HepG2 (cell line): ENCODE measurements around the gene RMDN2. TPM values are rescaled to one million over a fixed set of nuclear protein-coding genes. Genes with fewer than 3 reads are reported as not detected.

Experiments used
- ATAC-seq: fragments of 200-7000 bp; cut with Tn5 transposase; 3 replicates; pipeline ENCODE4 v1.9.1; 2020; ENCODE audit warnings: mild to moderate bottlenecking, moderate library complexity
- BruUV-seq: library from RNA; stranded (reverse); fragments of 400-500 nt; replicated peaks from 2 replicates; lab custom pipeline; 2021; lab: Mats Ljungman, UMichigan
- CTCF ChIA-PET: fragments of 300-600 bp; formaldehyde crosslinking; extraction: SDS; loops from one replicate; lab custom pipeline; 2021; ENCODE audit warnings: low total read pairs, inconsistent platforms, low intra/inter-chr PET ratio; lab: Yijun Ruan, JAX
- POLR2A ChIA-PET: fragments of 350-600 bp; sonication (Branson Sonifier 250); formaldehyde crosslinking; loops from one replicate; lab custom pipeline; 2020; ENCODE audit warnings: antibody characterized with exemption, inconsistent platforms; lab: Yijun Ruan, JAX
- DNase-seq: peaks from one replicate; pipeline ENCODE4 v3.0.0-alpha.2; 2015; ENCODE audit warnings: low spot score
- FAIRE-seq: peaks from 3 replicates; lab custom pipeline; 2011; peaks lifted over from hg19 to GRCh38; lab: Jason Lieb, UNC
- H2AFZ ChIP-seq: one replicate; pipeline ENCODE4 v1.6.1; 2011; ENCODE audit warnings: low read length, inconsistent platforms
- H3K27ac ChIP-seq: fragments of 300-600 bp; 3 replicates; pipeline ENCODE4 v1.8.0; 2011; ENCODE audit warnings: mixed run types, mild to moderate bottlenecking, mixed read lengths, low read length, inconsistent platforms; ENCODE audit not compliant: insufficient read depth; ENCODE audit errors: extremely low read length
- H3K27me3 ChIP-seq, 2 experiments: fragments of 200-600 bp in 1 of 2; 2 replicates in 1 of 2; 3 replicates in 1 of 2; pipeline versions ENCODE4 v1.6.0 to v1.8.0; 2011; ENCODE audit warnings: low read length in 2 of 2, mild to moderate bottlenecking in 2 of 2, moderate library complexity in 2 of 2, inconsistent platforms in 1 of 2; ENCODE audit not compliant: insufficient read depth in 2 of 2, control insufficient read depth in 1 of 2
- H3K36me3 ChIP-seq, 2 experiments: fragments of 200-600 bp in 1 of 2; replicated peaks in 1 of 2; 2 replicates in 1 of 2; 3 replicates in 1 of 2; pipeline versions ENCODE4 v1.5.1 to v1.8.0; 2011; ENCODE audit warnings: low read length in 2 of 2, inconsistent platforms in 1 of 2; ENCODE audit not compliant: insufficient read depth in 2 of 2, control insufficient read depth in 1 of 2
- H3K4me1 ChIP-seq: 2 replicates; pipeline ENCODE4 v1.5.1; 2012; ENCODE audit warnings: low read length, inconsistent platforms; ENCODE audit not compliant: insufficient read depth
- H3K4me2 ChIP-seq: 2 replicates; pipeline ENCODE4 v1.6.0; 2011; ENCODE audit warnings: low read depth, low read length, inconsistent platforms
- H3K4me3 ChIP-seq, 3 experiments: fragments of 200-600 bp in 1 of 3; sonication (generic), shearing (Covaris generic) in 1 of 3; replicated peaks in 1 of 3; 2 replicates each; pipeline ENCODE4 v1.5.1; 2011 to 2016; ENCODE audit warnings: low read length in 3 of 3, inconsistent platforms in 2 of 3, low read depth in 2 of 3, mild to moderate bottlenecking in 2 of 3, control low read depth in 1 of 3, mixed read lengths in 1 of 3; ENCODE audit not compliant: insufficient read depth in 1 of 3
- H3K79me2 ChIP-seq: one replicate; pipeline ENCODE4 v1.6.1; 2011; ENCODE audit warnings: low read length, inconsistent platforms; ENCODE audit not compliant: insufficient read depth
- H3K9ac ChIP-seq: 2 replicates; pipeline ENCODE4 v1.6.0; 2011; ENCODE audit warnings: mild to moderate bottlenecking, low read depth, low read length, inconsistent platforms; ENCODE audit not compliant: insufficient read depth
- H3K9me3 ChIP-seq: 2 replicates; pipeline ENCODE4 v1.5.1; 2012; ENCODE audit warnings: mild to moderate bottlenecking, low read length
- H4K20me1 ChIP-seq: 2 replicates; pipeline ENCODE4 v1.6.0; 2011; ENCODE audit warnings: inconsistent platforms, mild to moderate bottlenecking, low read length, moderate library complexity; ENCODE audit not compliant: insufficient read depth
- CREM ChIP-seq, 2 experiments: sonication (generic) in 1 of 2; formaldehyde crosslinking in 1 of 2; IDR thresholded peaks; 2 replicates each; pipeline versions ENCODE4 v1.4.0 to v1.6.1; 2016 to 2020; ENCODE audit warnings: antibody characterized with exemption in 1 of 2, mild to moderate bottlenecking in 1 of 2, missing genetic modification reagents in 1 of 2
- FOXK1 ChIP-seq: sonication (generic); formaldehyde crosslinking; IDR thresholded peaks from 2 replicates; pipeline ENCODE4 v1.4.0; 2020; ENCODE audit warnings: low read depth, missing genetic modification reagents, borderline replicate concordance
- MAFF ChIP-seq: IDR thresholded peaks from 2 replicates; pipeline ENCODE4 v1.6.1; 2011; ENCODE audit warnings: low read depth, low read length, improper control_type of control experiment
- MAFK ChIP-seq, 2 experiments: IDR thresholded peaks in 1 of 2; conservative IDR thresholded peaks in 1 of 2; 2 replicates each; pipeline ENCODE4 v1.6.1; 2011; ENCODE audit warnings: improper control_type of control experiment in 2 of 2, low read length in 2 of 2
- PRDM15 ChIP-seq: sonication (generic); formaldehyde crosslinking; IDR thresholded peaks from 2 replicates; pipeline ENCODE4 v1.4.0; 2020; ENCODE audit warnings: missing genetic modification reagents
- TFDP2 ChIP-seq: sonication (generic); formaldehyde crosslinking; IDR thresholded peaks from 2 replicates; pipeline ENCODE4 v1.4.0; 2020; ENCODE audit warnings: missing genetic modification reagents
- THRA ChIP-seq: sonication (generic); formaldehyde crosslinking; IDR thresholded peaks from 2 replicates; pipeline ENCODE4 v1.4.0; 2020; ENCODE audit warnings: missing genetic modification reagents, borderline replicate concordance
- ZNF138 ChIP-seq: sonication (generic); formaldehyde crosslinking; IDR thresholded peaks from 2 replicates; pipeline ENCODE4 v1.5.0; 2020; ENCODE audit warnings: mild to moderate bottlenecking, low read depth, missing genetic modification reagents
- ZNF207 ChIP-seq: fragments of 450-650 bp; IDR thresholded peaks from 2 replicates; pipeline ENCODE4 v1.6.1; 2016; ENCODE audit warnings: antibody characterized with exemption, borderline replicate concordance
- WGBS: methylation state at CpG from one replicate; pipeline ENCODE4 v1.1.6; 2017; ENCODE audit warnings: low lambda C conversion rate; 5-methylcytosine and 5-hydroxymethylcytosine counted together
- in situ Hi-C: cut with HindIII; loops from 2 replicates; pipeline ENCODE4 v1.10.0; 2017; ENCODE audit warnings: low pct_unique_long_range_greater_than_20kb; ENCODE audit not compliant: extremely low pct_ligation_motif_present
- intact Hi-C: fragments of 100-400 bp; cut with micrococcal nuclease; formaldehyde crosslinking; loops from one replicate; pipeline ENCODE4 v1.10.0; 2022; ENCODE audit not compliant: unreplicated experiment
- polyA plus RNA-seq, 8 experiments: library from polyadenylated mRNA; depleted of rRNA in 3 of 8; stranded (reverse) in 7 of 8; unstranded in 1 of 8; fragments of >200 nt; fragmentation: Illumina TruSeq in 4 of 8; extraction: Trizol in 4 of 8; gene quantifications; 2 replicates each; pipeline versions ENCODE4 v1.2.1 to v1.2.3, GENCODE V29; 2011 to 2016; ENCODE audit warnings: low read depth in 4 of 8, missing spikeins in 1 of 8, mixed read lengths in 1 of 8; ENCODE audit not compliant: insufficient read depth in 1 of 8
- total RNA-seq, 5 experiments: library from RNA; depleted of rRNA; stranded (reverse); fragments of >200 nt; fragmentation: Illumina TruSeq; extraction: Trizol; gene quantifications; 2 replicates each; pipeline ENCODE4 v1.2.3, GENCODE V29; 2016; ENCODE audit warnings: low read depth in 1 of 5
- TF ChIP-seq, protein P1 (sequence below): sonication (generic); formaldehyde crosslinking; IDR thresholded peaks from 2 replicates; pipeline ENCODE4 v1.4.0; 2020; ENCODE audit warnings: missing genetic modification reagents
- TF ChIP-seq, protein P2 (sequence below): sonication (generic); formaldehyde crosslinking; IDR thresholded peaks from 2 replicates; pipeline ENCODE4 v1.5.0; 2020; ENCODE audit warnings: missing genetic modification reagents, mild to moderate bottlenecking, borderline replicate concordance
- TF ChIP-seq, protein P3 (sequence below): sonication (generic); formaldehyde crosslinking; IDR thresholded peaks from 2 replicates; pipeline ENCODE4 v1.5.0; 2020; ENCODE audit warnings: mild to moderate bottlenecking, missing genetic modification reagents, borderline replicate concordance
- TF ChIP-seq, protein P4 (sequence below): sonication (generic); formaldehyde crosslinking; IDR thresholded peaks from 2 replicates; pipeline ENCODE4 v1.4.0; 2020; ENCODE audit warnings: missing genetic modification reagents, borderline replicate concordance

Gene RMDN2
- total and polyA plus RNA-seq, 2 of the 13 experiments (the other 11 are each of a cell fraction or from before 2014, with no cell fraction given) = 2.3 to 8.9 TPM

DNA sequence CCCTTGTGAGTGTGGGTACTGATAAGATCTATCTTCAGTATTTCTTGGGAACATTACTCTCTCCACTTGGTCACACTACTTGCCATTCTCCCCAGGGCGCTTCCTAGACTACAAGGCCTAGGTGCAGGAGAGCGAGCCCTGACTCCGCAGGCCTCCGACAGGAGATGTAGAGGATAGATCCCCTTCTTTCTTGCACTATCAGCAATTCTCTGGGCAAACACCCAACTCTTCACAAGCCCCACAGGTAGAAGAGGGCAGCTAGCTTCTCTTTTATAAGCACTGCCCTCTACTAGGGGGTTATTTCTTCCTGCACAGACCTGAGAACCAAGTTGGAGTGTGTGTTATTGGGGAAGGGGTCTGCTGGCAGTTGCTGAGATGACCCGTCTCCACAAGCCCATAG lies 10.7 kb upstream of the RMDN2 start:
- no peak overlapping the region for H3K4me3 ChIP-seq
- 93% methylated on average over 5 of the region's 5 CpGs for WGBS
- no peaks in the 10 kb centered on the region for H3K79me2 ChIP-seq
- H2AFZ ChIP-seq = no peak overlapping the region
- peaks cover 61% of the 10 kb centered on the region for H3K4me1 ChIP-seq
- no peak for ATAC-seq
- no peaks in the 10 kb centered on the region for H4K20me1 ChIP-seq
- no peak overlapping the region for H3K9ac ChIP-seq
- DNase-seq = no peak
- intact Hi-C loops = no loop called here
- POLR2A ChIA-PET = no interaction called here
- no peaks in the 10 kb centered on the region for H3K36me3 ChIP-seq
- H3K9me3 ChIP-seq = no peaks in the 10 kb centered on the region
- CTCF ChIA-PET = no interaction called here
- in situ Hi-C loops = no loop called here
- no peak for FAIRE-seq
- H3K27ac ChIP-seq = no peak overlapping the region
- no peak overlapping the region for H3K4me2 ChIP-seq
- H3K27me3 ChIP-seq = no peaks in the 10 kb centered on the region
- BruUV-seq = no TSS peak
- TF ChIP-seq CREM (IDR thresholded peaks at IDR 0.05) (no peak), CREM (CRISPR knock-in tag; IDR thresholded peaks at IDR 0.05) (no peak), ZNF138 (CRISPR knock-in tag) (no peak), TFDP2 (CRISPR knock-in tag) (no peak), FOXK1 (no peak), THRA (CRISPR knock-in tag) (no peak), ZNF207 (no peak), MAFK (conservative IDR thresholded peaks at IDR 0.05 in 1 of 2, IDR thresholded peaks at IDR 0.05 in 1 of 2; ENCODE audit: low read length in 2 of 2) (peak; percentile 80 to 84), PRDM15 (no peak), MAFF (peak; percentile 66)
- TF ChIP-seq, protein P1, sequence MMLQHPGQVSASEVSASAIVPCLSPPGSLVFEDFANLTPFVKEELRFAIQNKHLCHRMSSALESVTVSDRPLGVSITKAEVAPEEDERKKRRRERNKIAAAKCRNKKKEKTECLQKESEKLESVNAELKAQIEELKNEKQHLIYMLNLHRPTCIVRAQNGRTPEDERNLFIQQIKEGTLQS (CRISPR knock-in tag) = no peak
- TF ChIP-seq, protein P2, sequence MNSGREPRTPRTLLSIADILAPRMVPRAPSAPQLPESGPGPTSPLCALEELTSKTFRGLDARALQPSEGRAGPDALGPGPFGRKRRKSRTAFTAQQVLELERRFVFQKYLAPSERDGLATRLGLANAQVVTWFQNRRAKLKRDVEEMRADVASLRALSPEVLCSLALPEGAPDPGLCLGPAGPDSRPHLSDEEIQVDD (CRISPR knock-in tag) = no peak
- TF ChIP-seq, protein P3, sequence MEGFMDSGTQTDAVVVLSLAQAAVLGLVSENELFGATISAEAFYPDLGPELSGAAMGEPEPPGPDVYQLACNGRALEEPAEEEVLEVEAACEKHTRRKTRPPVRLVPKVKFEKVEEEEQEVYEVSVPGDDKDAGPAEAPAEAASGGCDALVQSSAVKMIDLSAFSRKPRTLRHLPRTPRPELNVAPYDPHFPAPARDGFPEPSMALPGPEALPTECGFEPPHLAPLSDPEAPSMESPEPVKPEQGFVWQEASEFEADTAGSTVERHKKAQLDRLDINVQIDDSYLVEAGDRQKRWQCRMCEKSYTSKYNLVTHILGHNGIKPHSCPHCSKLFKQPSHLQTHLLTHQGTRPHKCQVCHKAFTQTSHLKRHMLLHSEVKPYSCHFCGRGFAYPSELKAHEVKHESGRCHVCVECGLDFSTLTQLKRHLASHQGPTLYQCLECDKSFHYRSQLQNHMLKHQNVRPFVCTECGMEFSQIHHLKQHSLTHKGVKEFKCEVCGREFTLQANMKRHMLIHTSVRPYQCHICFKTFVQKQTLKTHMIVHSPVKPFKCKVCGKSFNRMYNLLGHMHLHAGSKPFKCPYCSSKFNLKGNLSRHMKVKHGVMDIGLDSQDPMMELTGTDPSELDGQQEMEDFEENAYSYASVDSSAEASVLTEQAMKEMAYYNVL = no peak
- TF ChIP-seq, protein P4, sequence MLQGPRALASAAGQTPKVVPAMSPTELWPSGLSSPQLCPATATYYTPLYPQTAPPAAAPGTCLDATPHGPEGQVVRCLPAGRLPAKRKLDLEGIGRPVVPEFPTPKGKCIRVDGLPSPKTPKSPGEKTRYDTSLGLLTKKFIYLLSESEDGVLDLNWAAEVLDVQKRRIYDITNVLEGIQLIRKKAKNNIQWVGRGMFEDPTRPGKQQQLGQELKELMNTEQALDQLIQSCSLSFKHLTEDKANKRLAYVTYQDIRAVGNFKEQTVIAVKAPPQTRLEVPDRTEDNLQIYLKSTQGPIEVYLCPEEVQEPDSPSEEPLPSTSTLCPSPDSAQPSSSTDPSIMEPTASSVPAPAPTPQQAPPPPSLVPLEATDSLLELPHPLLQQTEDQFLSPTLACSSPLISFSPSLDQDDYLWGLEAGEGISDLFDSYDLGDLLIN = no peak
